Measurements from ENCODE around the gene AP3B2.
A peak's percentile ranks its signal among the peaks of the same experiment; 100 is the strongest.
"Not testable (repeated sequence)": the region's sequence is repeated elsewhere in the genome, so short reads cannot be mapped to it uniquely, and the experiment has no call there.

The AP3B2 gene

DNA sequence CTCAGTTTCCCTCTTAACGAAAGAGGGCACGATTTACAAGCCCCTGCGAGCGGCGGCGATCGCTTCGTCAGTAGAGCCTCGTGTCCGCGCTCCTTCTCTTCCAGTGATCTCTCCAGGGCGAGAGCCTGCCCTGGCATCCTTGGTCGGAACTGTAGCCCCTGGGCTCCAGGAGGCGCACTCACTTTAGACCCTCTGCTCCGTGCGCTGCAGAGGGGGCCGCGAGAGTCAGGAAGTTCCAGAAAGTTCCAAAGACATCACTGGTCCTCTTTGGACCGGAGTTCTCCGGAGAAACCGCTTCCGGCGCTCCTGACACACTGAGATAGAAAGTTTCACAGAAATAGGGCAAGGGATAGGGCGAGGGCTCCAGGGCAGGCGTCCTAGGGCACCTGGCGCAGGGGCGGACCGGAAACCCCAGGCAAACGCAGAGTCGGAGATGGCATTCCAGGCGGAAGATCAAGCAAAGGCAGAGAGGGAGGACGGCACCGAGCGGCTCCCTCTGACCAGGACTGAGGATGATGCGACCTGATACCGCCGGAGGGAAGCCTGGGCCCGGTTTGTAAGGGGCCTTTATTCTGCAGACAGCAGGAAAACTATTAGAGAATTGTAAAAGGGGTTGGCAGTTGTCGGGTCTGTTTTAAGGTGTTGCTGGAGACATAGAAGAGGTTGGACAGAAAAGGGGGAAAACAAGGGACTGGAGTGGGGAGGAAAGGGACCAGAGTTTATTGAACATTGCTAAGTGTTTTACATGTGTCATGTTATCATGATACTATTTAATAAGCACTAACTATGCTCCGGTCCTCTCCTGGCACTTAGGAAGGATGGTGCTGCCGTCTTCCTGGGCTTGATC is 61.2 kb downstream of the AP3B2 start:
- DNase-seq, result peak; percentile 10

DNA sequence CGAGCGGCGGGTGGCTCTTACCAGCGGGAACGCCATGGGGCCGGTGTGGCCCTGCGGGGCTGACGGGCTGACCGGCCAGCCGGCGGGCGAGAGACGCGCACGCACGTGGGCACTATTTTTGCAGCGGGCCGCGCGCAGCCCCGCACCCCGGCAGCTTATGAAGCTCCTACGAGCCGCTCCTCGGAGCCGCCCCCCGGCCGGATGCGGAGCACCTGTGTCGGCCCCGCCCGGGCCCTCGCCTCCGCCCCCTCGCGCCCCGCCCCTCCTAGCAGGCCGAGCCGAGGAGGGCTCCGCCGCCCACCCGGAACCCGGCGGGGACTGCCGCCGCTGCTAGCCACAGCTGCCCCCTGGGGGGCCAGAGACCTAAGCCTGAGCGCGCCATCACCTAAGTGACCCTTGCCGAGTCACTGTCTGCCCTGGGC is 61.8 kb downstream of the AP3B2 start:
- no peak for DNase-seq

DNA sequence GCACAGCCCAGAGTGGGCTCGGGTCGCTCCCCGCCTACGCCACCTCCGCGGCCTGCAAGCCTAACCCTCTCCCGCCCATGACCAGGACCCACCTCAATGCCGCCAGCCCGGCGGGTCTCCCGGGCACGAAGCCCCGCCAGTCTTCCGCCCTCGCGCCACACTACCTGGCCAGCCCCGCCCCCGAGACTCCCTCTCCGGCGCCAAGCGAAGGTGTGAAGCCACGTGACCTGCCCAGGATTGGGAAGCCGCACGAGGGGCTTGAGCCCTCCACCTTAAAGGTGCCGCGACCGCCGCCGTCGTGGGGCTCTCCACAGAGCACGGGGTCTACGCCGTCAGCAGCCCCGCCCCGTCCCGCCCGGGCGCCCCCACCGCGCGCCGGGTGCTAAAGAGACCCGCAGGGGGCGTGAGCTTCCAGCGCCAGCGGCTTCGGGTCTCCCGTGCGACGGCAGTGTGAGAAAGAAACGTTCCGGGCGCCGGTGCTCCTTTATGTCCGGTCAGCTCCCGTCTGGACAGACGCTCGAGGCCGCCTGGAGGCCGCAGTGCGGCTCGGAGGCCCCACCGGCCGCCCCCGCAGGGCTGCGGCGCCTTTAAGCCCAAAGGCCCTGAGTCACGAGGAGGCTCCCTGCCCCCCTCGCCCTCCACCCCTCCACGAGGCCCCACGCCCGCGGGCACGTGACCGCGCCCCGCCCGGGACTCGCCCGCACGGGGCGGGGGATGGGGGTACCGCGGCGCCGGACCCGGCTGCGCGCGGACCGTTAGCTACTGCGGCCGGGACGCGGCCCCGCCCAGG is 62.4 kb downstream of the AP3B2 start, which contains the start of gene CPEB1:
CPEB1 (minus strand) TSS at position 319 of the 790 bp plus-strand sequence. CDS start 18,904 bp downstream, outside the sequence.
- peak; percentile 26 for DNase-seq

DNA sequence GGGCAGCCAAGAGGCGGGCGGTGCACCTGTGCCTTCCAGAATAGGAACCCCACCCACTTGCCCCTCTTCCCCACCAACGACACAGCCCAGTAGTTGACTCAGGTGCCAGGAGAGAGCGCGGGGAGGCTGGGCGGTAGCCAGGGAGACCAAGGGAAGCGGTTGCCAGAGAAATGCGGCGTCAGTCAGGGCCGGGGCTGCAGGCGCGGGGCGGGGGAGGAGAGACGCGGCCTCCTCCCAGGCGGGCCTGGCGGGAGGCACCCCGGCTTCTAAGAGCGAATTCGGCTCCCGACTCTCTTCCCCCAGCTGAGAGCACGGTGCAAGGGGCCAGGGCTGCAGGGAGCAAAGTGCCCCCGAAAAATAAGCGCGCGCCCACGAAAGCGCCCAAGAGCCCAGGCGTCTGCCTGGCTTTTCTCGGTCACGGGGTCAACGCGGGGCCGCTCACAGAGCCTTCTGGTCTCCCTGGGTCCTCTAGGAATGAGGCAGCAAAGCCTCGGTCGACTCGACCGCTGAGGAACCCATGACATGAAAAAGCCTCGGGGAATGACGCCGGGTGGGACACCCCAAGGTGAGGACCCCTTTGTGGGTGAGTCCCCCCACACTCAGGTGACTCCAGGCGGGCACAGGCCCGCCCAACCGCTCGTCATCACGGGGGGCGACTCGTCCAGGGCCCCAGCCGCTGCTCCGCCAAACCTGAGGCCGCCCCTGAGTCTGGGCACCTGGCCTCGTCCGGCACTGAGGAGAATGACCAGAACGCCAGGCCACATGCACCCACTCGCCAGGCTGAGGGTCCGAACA is 63.2 kb downstream of the AP3B2 start:
- no peak for DNase-seq

DNA sequence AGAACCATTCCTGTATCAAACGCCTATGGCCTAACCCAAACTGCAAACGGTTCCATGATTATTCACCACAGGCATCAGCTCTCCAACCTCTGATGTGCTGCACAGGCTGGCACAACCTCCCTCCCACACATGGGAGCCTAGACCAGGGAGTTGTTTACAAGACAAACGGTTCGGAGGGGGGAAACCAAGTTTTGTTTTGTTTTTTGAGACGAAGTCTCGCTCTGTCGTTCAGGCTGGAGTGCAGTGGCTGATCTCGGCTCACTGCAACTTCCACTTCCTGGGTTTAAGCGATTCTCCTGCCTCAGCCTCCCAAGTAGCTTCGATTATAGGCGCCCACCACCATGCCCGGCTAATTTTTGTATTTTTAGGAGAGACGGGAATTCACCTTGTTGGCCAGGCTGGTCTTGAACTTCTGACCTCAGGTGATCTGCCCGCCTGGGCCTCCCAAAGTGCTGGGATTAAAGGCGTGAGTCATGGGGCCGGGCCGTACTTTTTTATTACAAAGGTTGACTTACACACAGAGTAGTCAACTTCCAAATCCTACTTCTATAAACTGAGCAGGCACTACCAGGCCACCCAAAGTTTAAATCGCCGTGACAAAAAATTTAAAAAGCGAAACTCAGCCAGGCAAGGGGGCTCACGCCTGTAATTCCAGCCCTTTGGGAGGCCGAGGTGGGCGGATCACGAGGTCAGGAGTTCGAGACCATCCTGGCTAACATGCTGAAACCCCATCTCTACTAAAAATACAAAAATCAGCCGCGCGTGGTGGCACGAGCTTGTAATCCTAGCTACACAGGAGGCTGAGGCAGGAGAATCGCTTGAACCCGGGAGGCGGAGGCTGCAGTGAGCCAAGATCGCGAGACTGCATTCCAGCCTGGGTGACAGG is 64.5 kb downstream of the AP3B2 start:
- DNase-seq, result not testable (repeated sequence)

DNA sequence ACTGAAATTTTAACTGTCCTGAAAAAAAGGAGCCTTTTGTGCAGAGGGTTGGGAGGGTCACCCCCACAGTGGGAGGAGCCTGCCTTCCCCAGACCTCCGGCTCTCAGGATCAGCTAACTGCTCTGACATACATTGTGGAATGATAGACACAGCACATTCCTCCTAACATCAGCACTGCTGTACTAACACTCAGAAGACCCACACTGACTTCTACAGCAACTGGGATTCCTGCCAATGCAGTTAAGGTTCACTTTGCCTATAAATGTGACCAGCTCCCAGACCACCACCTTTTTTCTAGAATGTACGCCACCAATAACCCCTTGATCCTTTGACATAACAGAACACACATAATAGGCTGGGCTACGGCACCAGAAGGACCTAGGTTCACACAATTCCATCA is 65.7 kb downstream of the AP3B2 start:
- DNase-seq, result no peak

DNA sequence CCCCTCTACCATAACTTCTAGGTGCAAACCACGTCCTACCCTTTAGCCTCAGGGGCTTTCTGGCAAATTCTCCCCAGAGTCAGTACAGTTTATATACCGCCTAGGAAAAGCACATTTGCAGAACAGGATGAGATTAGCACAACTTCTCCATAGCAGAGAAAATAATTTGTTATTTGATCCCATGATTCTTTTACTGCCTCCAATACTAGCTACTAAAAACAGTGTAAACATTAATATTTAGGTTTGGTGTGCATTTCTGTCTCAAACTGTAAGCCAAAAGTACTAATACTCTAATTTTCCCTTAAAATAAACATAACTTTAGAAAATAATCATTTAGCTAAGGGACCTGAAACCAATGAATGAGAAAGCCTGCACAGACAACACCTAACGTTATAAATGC is 67.0 kb downstream of the AP3B2 start:
- no peak for DNase-seq

DNA sequence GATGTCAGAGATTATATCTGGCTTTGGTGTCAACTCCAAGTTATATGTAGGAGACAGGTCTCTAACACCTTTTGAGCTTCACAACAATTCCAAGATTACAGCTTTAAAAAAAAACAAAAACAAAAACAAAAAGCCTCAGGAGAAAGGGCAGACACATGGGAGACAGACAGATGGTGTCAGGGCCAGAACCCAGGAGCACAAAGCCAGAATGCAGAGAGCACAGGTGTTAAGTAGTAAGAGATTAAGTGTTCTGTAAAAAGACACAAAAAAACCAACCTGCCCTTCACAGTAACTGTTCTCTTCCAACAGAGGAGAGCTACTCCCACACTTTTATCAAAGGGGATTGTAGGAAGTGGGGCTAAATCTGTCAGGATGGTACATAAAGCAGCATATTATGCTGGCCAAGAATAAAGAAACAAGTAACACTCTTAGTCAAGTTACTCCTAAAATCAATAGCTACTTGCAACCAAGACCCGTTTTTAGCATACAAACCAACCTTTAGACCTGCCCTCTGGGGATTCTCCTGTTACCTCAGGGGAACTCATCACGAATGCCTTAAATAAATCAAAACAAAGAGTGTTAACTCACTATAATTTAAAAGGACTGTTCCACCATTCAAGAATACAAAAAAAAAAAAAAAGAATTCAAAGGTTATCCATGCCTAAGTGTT is 68.4 kb downstream of the AP3B2 start:
- DNase-seq, result no peak

DNA sequence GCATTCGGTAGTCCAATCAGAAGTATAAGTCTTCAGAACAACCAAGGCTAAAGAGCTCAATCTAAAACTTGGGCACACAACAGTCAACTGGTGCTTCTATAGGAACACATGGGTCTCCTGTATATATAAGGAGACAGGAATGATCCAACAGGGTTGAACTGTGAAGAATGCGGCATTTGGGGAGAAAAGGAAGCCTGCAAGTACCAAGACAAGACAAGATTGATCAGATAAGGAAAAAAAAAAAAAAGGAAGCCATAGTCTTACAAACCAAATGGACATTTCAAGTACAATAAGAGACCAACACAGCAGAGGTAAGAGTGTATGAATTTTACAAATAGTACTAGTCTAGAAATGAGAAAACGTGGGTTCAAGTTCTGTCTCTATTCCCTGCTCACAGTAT is 69.0 kb downstream of the AP3B2 start:
- no peak for DNase-seq

DNA sequence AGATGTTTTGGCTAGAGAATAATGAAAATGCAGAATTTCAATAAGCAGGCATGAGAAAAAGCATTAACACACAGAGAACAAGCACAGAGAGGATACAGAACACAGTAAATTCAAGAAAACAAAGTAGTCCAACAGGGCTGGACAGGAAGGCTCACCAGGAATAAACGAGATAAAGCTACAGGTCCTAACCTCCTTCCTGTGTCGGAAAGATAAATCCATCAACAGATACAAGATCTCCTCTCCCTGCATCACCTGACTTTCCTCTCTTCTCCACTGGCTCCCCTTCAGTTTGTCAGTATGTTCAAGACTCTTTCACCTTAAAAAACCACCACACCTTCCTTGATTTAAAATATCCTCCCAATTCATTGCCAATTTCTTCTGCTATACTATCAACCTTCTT is 73.9 kb downstream of the AP3B2 start:
- DNase-seq, result no peak

DNA sequence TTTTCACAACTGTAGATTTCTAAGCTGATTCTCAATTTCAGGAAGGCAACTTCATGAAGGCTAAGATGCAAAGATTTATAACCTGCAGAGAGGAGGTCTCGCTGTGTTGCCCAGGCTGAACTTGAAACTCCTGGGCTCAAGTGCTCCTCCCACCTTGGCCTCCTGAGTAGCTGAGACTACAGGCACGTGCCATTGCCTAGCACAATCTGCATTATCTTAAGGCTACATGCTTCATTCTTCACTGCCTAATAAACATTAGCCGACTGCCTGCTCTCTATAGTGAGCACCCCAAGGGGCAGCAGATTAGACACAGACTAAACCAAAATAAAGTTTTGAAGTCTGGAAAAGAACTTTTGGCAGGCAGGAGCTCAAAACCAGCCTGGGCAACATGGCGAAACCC is 79.6 kb downstream of the AP3B2 start:
- no peak for DNase-seq

DNA sequence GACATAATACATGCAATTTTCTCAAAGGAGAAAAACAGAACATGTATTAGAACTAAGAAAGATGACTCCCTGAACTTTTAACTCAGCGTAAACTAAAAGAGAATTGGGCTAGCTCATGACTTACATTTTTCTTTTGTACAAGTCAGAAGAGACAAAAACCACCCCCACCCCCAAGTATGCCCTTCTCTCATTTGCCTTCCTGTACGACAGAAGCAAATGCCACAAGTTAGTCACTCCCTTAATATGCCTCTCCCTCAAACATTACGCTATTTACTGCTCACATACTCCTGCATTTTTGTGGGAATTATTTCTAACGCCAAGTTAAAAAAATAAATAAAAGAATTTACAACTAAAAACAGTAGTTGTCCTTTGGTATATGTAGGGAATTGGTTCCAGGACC is 84.5 kb downstream of the AP3B2 start:
- DNase-seq, result peak; percentile 35

DNA sequence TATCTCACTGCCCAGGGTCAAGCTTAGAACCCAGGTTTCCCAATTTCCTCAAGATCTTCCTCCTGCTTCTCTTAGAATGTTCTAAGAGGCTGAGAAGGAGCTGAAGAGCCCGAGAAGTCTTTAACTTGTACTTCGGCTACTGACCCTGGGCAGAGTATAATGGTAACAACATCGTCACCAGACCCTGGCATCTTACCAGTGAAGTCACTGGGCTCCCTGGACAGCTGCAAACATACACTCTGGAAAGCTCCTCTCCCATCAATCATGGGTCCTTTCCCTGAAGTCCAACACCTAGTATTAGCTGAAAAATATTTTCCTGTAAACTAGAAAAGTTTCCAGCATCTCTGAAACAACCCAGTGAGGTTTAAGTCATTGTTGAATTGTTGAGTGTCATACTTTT is 85.2 kb downstream of the AP3B2 start:
- DNase-seq, result no peak

DNA sequence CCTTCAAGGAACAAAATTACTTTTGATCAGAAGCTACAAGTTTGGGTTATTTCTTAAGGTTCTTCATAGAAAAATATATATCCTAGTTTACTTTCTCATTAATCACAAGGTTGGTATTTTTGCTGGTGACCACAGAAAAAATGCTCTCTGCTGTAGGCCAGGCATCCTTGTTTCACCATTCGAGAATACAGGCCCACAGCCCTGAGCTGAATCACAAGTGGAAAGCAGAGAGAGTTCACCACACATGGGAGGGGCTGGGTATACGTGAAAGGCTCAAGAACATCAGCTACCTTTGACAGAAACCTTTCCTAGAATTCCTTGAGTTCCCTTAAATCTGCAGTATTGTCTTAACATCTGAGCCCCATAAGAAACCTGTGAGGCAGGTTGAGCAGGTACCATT is 85.7 kb downstream of the AP3B2 start:
- peak; percentile 30 for DNase-seq

DNA sequence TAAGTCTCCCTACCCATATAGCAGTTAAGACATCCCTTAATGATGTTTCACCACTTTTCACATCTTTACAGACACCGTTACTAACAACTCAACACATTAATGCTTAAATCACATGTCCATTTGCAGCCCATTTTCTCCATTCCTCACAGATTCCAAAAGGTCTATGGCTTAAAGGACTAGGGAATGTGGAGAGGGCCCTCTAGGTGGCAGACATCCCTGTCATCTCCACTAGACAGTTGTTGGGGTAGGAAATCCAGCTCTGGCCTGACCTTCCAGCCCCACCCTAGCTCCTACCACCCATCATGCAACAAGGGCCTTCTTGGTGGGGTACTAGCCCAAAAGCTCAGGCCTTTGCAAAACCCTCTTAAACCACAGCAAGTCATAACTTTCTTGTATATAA is 87.7 kb downstream of the AP3B2 start:
- DNase-seq, result no peak

DNA sequence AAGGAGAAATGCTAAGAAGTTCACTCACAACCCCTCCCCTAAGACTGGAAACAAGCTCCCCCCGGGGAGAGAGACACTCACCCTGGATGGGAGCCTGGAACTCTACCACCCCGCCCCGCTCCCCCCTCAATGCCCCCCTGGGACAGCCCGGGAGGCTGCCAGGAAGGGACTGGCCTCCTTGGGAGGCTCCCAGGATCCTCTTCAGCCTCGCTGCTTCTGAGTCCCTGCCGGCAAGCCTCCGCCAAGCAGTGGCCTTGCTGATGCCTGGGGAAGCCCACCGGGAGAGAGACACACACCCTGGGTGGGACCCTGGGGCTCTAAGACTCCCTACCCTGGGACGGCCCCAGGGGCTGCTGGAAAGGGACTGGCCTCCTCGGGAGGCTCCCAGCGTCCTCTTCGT is 95.9 kb downstream of the AP3B2 start:
- DNase-seq, result peak; percentile 7

DNA sequence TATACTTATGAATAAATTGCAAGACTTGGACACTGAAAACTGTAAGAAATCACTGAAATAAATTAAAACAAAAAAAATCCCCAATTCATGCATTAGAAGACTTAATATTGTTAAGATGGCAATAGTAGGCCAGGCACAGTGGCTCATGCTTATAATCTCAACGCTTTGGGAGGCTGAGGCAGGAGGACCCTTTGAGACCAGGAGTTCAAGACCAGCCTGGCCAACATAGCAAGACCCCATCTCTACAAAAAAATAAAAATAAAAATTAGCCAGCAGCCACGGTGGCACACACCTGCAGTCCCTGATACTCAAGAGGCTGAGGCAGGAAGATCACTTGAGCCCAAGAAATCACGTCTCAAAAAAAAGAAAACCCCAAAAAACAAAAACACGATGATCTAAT is 98.3 kb downstream of the AP3B2 start:
- DNase-seq, result no peak

Measured in fibroblast of skin of scalp (primary cell).